ENCODE results near the gene PLXNA2.

DNA sequence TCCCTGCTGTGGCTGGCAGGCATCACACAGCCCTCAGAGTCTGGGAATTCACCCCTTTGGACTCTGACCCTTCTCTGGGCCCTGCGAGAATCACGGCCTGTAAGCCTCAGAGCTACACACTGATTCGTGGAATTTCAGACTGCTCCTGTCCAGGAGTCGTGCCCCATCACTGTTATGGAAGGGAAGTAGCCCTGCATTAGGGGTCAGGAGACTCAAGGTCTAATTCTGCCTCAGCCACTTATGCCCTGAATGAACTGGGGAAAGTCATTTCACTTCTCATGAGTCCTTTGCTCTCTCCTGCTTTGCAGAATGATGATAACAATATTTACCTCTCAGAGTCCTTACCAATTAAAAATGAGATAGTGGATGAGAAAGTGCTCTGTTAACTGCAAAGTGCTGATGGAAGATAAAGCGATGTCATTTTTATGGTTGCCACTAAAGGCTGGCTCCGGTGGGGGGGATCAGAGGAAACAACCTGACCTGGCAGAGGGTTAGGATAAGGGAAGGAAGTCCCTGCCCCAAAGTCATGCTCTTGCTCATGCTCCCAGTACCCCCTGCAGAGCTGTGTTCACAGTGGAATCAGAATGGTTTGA, 184.7 kb downstream of the PLXNA2 start:
- TF ChIP-seq, protein P1, sequence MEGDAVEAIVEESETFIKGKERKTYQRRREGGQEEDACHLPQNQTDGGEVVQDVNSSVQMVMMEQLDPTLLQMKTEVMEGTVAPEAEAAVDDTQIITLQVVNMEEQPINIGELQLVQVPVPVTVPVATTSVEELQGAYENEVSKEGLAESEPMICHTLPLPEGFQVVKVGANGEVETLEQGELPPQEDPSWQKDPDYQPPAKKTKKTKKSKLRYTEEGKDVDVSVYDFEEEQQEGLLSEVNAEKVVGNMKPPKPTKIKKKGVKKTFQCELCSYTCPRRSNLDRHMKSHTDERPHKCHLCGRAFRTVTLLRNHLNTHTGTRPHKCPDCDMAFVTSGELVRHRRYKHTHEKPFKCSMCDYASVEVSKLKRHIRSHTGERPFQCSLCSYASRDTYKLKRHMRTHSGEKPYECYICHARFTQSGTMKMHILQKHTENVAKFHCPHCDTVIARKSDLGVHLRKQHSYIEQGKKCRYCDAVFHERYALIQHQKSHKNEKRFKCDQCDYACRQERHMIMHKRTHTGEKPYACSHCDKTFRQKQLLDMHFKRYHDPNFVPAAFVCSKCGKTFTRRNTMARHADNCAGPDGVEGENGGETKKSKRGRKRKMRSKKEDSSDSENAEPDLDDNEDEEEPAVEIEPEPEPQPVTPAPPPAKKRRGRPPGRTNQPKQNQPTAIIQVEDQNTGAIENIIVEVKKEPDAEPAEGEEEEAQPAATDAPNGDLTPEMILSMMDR (conservative IDR thresholded peaks at IDR 0.05; ENCODE audit: low read depth, low read length) = no peak
- no peak for TF ChIP-seq EZH2 (IDR thresholded peaks at IDR 0.05; ENCODE audit: borderline replicate concordance, low read depth, low read length, poor library complexity, severe bottlenecking)
